Ovary (tissue), 9 donors: ENCODE data around the gene NCSTN. TPM values are rescaled to one million over a fixed set of nuclear protein-coding genes. Genes with fewer than 3 reads are reported as not detected.

Experiments
- DNase-seq, 5 donors: peaks; one replicate each; pipeline ENCODE4 v3.0.0-alpha.2; 2019 to 2020
- H3K27ac ChIP-seq, 2 donors: fragments of 200-600 bp; one replicate each; pipeline versions ENCODE4 v1.5.1 to v1.8.0; 2019 to 2022
- H3K27me3 ChIP-seq: fragments of 200-600 bp; one replicate; pipeline ENCODE4 v1.8.0; 2022
- H3K36me3 ChIP-seq: fragments of 200-600 bp; sonication (generic); one replicate; pipeline ENCODE4 v1.5.1; 2019
- H3K4me1 ChIP-seq: one replicate; pipeline ENCODE4 v1.8.1; 2013; ENCODE audit warnings: mild to moderate bottlenecking, moderate library complexity; ENCODE audit not compliant: insufficient read depth
- H3K4me3 ChIP-seq: fragments of 200-600 bp; sonication (generic); one replicate; pipeline ENCODE4 v1.5.1; 2017
- H3K9me3 ChIP-seq, 2 donors: fragments of 200-600 bp in 1 of 2; sonication (generic) in 1 of 2; one replicate each; pipeline versions ENCODE4 v1.5.1 to v1.8.1; 2013 to 2019; ENCODE audit warnings: mild to moderate bottlenecking in 1 of 2, moderate library complexity in 1 of 2
- EP300 ChIP-seq: sonication (generic); formaldehyde crosslinking; IDR thresholded peaks from one replicate; pipeline ENCODE4 v1.6.1; 2017; ENCODE audit warnings: antibody characterized with exemption
- POLR2A ChIP-seq: fragments of 450-650 bp; IDR thresholded peaks from one replicate; pipeline ENCODE4 v1.6.1; 2017; ENCODE audit warnings: antibody characterized with exemption, mild to moderate bottlenecking, moderate library complexity
- WGBS, 3 donors: extraction: QIAGEN DNeasy Blood & Tissue Kit in 1 of 3; methylation state at CpG; one replicate each; pipeline versions ENCODE4 v1.1.5 to v1.1.7; 2013 to 2017; 5-methylcytosine and 5-hydroxymethylcytosine counted together
- intact Hi-C, 4 donors: fragments of 100-400 bp; cut with DNase I; formaldehyde crosslinking; loops; one replicate each; pipeline versions ENCODE4 v1.11.0 to v1.15.1; 2022 to 2023
- polyA plus RNA-seq, 2 donors: library from polyadenylated mRNA; stranded (reverse); fragments of 200-250 nt in 1 of 2; fragments of 350-450 nt in 1 of 2; fragmentation: Illumina TruSeq in 1 of 2; extraction: RNeasy Lipid Tissue Mini Kit (QIAGEN cat#74804) in 1 of 2; gene quantifications; one replicate each; pipeline ENCODE4 v1.2.3, GENCODE V29; 2013 to 2014
- total RNA-seq, 7 donors: library from RNA; depleted of rRNA in 2 of 7; stranded (reverse); fragments of >200 nt in 2 of 7; fragmentation: NEBNext Ultra II Directional in 3 of 7; extraction: Animal tissue kit (Norgen Biotek cat#: 25700) in 3 of 7; gene quantifications; one replicate each; pipeline versions ENCODE4 v1.1.0 to v1.2.4, GENCODE V29; 2016 to 2023
- TF ChIP-seq, protein P1 (sequence below), 3 donors: fragments of 450-650 bp in 2 of 3; fragments of 200-600 bp in 1 of 3; IDR thresholded peaks; one replicate each; pipeline versions ENCODE4 v1.5.1 to v1.8.0; 2016 to 2022; ENCODE audit warnings: antibody characterized with exemption in 3 of 3, mild to moderate bottlenecking in 1 of 3
- donor health status: DM: no; HTN: no; CAD: no; lungs with moderate emphysema.
- donor health status: DM: no; HTN: no; CAD: no.
- donor health status: Bipolar disorder and iron deficiency.
- donor health status: DM: yes; HTN: yes; CAD: no.
- donor health status: DM: no; HTN: no; CAD: no.
- donor health status: DM: yes; HTN: yes; CAD: no.

NCSTN gene
- total and polyA plus RNA-seq, 9 donors, result 35.2 to 234 (median 58.1) TPM

DNA sequence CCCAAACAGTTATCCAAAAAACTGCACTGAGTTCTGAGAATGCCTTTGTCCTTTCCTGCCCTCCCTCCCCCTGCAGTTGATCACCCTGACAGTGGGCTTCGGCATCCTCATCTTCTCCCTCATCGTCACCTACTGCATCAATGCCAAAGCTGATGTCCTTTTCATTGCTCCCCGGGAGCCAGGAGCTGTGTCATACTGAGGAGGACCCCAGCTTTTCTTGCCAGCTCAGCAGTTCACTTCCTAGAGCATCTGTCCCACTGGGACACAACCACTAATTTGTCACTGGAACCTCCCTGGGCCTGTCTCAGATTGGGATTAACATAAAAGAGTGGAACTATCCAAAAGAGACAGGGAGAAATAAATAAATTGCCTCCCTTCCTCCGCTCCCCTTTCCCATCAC lies 14.9 kb downstream of the NCSTN start:
- no peak for DNase-seq
- intact Hi-C loops, result no loop called here
- H3K36me3 ChIP-seq, result no peaks in the 10 kb centered on the region
- 83 to 86% (median 84%) methylated on average over 4 of the region's 4 CpGs for WGBS, 3 donors
- no peaks in the 10 kb centered on the region for H3K9me3 ChIP-seq
- no peaks in the 10 kb centered on the region for H3K4me1 ChIP-seq
- H3K27ac ChIP-seq, result no peak overlapping the region
- TF ChIP-seq EP300, result no peak
- TF ChIP-seq, protein P1, sequence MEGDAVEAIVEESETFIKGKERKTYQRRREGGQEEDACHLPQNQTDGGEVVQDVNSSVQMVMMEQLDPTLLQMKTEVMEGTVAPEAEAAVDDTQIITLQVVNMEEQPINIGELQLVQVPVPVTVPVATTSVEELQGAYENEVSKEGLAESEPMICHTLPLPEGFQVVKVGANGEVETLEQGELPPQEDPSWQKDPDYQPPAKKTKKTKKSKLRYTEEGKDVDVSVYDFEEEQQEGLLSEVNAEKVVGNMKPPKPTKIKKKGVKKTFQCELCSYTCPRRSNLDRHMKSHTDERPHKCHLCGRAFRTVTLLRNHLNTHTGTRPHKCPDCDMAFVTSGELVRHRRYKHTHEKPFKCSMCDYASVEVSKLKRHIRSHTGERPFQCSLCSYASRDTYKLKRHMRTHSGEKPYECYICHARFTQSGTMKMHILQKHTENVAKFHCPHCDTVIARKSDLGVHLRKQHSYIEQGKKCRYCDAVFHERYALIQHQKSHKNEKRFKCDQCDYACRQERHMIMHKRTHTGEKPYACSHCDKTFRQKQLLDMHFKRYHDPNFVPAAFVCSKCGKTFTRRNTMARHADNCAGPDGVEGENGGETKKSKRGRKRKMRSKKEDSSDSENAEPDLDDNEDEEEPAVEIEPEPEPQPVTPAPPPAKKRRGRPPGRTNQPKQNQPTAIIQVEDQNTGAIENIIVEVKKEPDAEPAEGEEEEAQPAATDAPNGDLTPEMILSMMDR (IDR thresholded peaks at IDR 0.05), result no peak
- TF ChIP-seq POLR2A, result no peak
- H3K4me3 ChIP-seq, result no peak overlapping the region
- H3K27me3 ChIP-seq, result no peaks in the 10 kb centered on the region

DNA sequence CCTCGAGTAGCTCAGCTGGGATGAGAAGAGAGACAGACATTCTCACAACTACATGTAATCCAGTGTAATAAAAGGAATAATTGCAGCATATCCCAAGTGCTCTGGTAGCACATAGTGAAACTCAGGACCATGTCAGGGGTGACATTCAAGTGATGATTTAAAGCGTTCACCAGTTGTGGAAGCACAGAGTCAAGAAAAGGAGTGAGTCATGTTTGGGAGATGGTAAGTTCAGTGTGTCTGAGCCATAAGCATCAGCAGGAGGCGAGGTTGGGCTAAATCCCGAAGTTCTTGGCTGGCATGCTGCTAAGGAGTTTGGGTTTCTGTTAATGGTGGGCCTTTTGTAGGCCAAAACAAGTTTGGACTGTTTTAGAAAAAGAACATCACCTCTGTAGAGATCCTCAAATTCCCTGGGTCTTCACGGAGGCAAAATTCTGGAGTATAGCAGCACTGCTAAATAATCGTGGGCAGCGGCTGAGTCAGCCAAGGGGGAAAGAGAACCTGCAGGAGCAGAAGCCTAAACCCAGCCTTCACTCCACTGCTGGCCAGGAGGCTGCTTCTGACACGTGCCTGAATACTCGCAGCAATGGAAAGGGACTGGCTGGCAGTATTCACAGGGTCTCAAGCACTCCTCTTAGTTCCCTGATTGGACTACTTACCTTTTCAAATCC lies 16.5 kb downstream of the NCSTN start:
- no peak overlapping the region for H3K27ac ChIP-seq
- no peak for DNase-seq
- no peaks in the 10 kb centered on the region for H3K27me3 ChIP-seq
- intact Hi-C loops, result no loop called here
- 75 to 82% (median 75%) methylated on average over 9 of the region's 9 CpGs for WGBS, 3 donors
- no peaks in the 10 kb centered on the region for H3K36me3 ChIP-seq
- H3K4me3 ChIP-seq, result no peak overlapping the region
- no peaks in the 10 kb centered on the region for H3K4me1 ChIP-seq
- no peaks in the 10 kb centered on the region for H3K9me3 ChIP-seq
- TF ChIP-seq POLR2A (no peak), EP300 (no peak)
- TF ChIP-seq, protein P1 (IDR thresholded peaks at IDR 0.05), result no peak

DNA sequence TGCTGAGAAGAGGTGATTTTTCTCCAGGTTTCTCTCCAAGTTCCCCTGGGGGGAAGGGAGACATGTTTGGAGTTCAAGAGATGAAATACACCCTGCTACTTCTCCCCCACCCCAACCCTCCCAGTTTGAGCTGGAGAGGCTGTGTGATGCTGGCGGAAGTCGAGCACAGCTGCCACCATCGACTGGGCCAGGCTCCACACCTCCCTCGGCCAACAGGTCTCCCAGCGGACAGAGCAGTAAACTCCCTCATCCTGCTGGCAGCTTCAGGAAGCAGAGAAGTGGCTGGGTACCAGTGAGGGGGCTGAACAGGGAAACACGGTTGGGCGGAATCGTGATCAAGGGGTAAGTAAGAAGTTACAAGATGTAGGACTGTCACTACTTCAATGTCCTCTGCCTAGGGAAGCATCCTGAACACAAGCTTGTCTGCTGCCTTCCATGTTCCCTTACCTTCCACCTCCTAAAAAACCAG lies 17.1 kb downstream of the NCSTN start:
- H3K4me1 ChIP-seq, result no peaks in the 10 kb centered on the region
- no peaks in the 10 kb centered on the region for H3K36me3 ChIP-seq

DNA sequence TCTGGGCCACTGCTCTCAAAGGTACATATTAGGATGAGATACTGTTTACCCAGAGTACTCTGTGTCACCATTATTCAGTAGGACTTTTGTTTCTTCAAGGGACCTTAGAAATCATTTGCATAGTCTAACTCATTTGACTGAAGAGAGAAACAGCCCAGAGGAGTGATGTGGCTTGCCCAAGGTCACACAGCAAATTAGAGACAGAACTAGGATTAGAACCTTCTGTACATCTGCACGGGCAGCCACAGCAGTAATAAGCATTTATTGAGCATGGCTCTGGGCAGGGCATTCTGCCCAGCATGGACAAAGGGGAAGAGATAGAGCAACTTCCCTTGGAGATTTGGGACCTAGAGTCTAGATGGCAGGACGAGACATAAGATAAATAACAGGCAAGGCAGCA lies 18.0 kb downstream of the NCSTN start:
- Histone ChIP-seq H3K27ac (no peak overlapping the region), H3K4me3 (no peak overlapping the region), H3K9me3 (no peaks in the 10 kb centered on the region), H3K4me1 (no peaks in the 10 kb centered on the region), H3K36me3 (no peaks in the 10 kb centered on the region), H3K27me3 (no peaks in the 10 kb centered on the region)
- 65 to 76% (median 75%) methylated on average over 2 of the region's 2 CpGs for WGBS, 3 donors
- TF ChIP-seq, protein P1 (IDR thresholded peaks at IDR 0.05), result no peak
- TF ChIP-seq EP300 (no peak), POLR2A (no peak)
- no peak for DNase-seq
- intact Hi-C loops, result no loop called here

More for the DNA sequence above, 17.1 kb downstream of the NCSTN start:
- intact Hi-C loops, result no loop called here
- no peaks in the 10 kb centered on the region for H3K27me3 ChIP-seq
- no peaks in the 10 kb centered on the region for H3K9me3 ChIP-seq
- H3K4me3 ChIP-seq, result no peak overlapping the region
- WGBS, 3 donors, result 69 to 78% (median 78%) methylated on average over 8 of the region's 8 CpGs
- TF ChIP-seq EP300 (no peak), POLR2A (no peak)
- TF ChIP-seq, protein P1 (IDR thresholded peaks at IDR 0.05), result no peak
- DNase-seq, result no peak
- no peak overlapping the region for H3K27ac ChIP-seq
